IPS DF 6.9 (cell line): Measurements from ENCODE around the gene FAAP100.

Experiments used
- DNase-seq: peaks from one replicate; pipeline ENCODE4 v3.0.0-alpha.2; 2013; ENCODE audit warnings: low read depth, low spot score
- H3K27ac ChIP-seq: one replicate; pipeline ENCODE4 v1.5.1; 2013; ENCODE audit warnings: low read length, control low read depth
- H3K27me3 ChIP-seq: 2 replicates; pipeline ENCODE4 v1.6.1; 2013; ENCODE audit warnings: mild to moderate bottlenecking, low read length; ENCODE audit not compliant: control insufficient read depth, insufficient read depth
- H3K36me3 ChIP-seq: 2 replicates; pipeline ENCODE4 v1.6.1; 2013; ENCODE audit warnings: low read length; ENCODE audit not compliant: control insufficient read depth, insufficient read depth
- H3K4me1 ChIP-seq: 2 replicates; pipeline ENCODE4 v1.6.1; 2013; ENCODE audit warnings: low read length; ENCODE audit not compliant: control insufficient read depth, insufficient read depth
- H3K4me3 ChIP-seq: 2 replicates; pipeline ENCODE4 v1.5.1; 2013; ENCODE audit warnings: mild to moderate bottlenecking, low read length
- H3K9me3 ChIP-seq: 2 replicates; pipeline ENCODE4 v1.6.1; 2013; ENCODE audit warnings: low read length, inconsistent platforms; ENCODE audit not compliant: control insufficient read depth, insufficient read depth
- whole genome bisulfite sequencing: extraction: QIAGEN DNeasy Blood & Tissue Kit; methylation state at CpG from one replicate; pipeline ENCODE4 v1.1.7; 2013; ENCODE audit warnings: mixed read lengths, missing lambda C conversion rate; ENCODE audit not compliant: insufficient read length, insufficient coverage; 5-methylcytosine and 5-hydroxymethylcytosine counted together

The FAAP100 gene

GRCh38 chr17:81494626-81495377 is 57.4 kb downstream of the FAAP100 start:
- no peaks in the 10 kb centered on the region for H3K27me3 ChIP-seq
- WGBS, result no CpG with 5 or more reads among the region's 8 CpGs
- H3K4me1 ChIP-seq, result peaks cover 7% of the 10 kb centered on the region; the same call in 1 of the 2 replicates
- H3K36me3 ChIP-seq, result no peaks in the 10 kb centered on the region
- H3K9me3 ChIP-seq, result no peaks in the 10 kb centered on the region
- no peak overlapping the region for H3K4me3 ChIP-seq
- no peak for DNase-seq
- H3K27ac ChIP-seq, result no peak overlapping the region

DNA sequence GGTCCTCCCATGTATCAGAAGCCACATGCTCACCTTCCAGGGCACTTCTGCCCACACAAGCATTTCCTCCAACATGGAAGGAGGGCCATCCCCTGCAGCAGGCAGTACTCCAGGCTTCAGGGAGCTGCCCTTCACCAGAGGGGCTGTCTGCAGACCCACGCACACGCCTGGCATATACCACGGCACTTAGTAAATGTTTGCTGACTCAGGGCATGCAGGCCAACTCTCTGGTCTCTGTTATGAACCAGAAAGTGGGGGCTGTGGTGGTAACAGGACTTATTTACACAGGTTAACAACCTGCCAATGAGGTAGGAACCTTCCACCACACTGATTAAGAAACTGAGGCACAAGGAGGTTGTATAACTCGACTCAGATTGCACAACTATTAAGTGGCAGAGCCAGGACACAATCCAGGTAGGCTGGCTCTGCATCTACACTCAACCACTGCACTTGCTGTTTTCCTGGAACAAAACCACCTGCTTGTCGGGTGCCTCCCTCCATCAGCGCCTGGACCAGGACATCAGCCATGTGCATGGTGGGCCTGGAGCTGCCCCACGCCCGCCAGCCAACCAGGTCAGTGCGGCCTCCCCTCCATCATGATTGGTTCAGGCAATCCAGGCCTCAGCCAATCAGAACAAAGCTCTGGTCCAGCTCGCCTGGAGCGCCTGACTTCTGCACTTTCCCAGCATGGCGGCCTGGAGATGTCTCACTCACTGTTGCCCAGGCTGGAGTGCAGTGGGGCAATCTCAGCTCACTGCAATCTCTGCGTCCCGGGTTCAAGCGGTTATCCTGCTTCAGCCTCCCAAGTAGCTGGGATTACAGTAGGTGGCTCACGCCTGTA is 58.7 kb downstream of the FAAP100 start:
- no peak for DNase-seq
- no peak overlapping the region for H3K4me3 ChIP-seq
- H3K9me3 ChIP-seq, result no peaks in the 10 kb centered on the region
- H3K36me3 ChIP-seq, result no peaks in the 10 kb centered on the region
- H3K27ac ChIP-seq, result no peak overlapping the region
- H3K27me3 ChIP-seq, result no peaks in the 10 kb centered on the region
- H3K4me1 ChIP-seq, result peaks cover 13% of the 10 kb centered on the region
- WGBS, result no CpG with 5 or more reads among the region's 16 CpGs

DNA sequence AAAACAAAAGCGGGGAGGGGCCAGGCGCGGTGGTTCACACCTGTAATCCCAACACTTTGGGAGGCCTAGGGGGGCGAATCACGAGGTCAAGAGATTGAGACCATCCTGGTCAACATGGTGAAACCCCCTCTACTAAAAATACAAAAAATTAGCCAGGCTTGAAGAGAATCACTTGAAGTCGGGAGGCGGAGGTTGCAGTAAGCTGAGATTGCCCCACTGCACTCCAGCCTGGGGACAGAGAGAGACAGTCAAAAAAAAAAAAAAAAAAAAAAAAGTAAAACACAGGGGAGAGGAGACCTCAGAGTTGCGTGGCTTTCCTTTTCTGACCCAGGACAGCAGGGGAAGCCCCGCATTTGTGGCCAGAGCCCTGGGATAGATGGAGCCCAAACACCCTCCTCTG is 59.4 kb downstream of the FAAP100 start:
- WGBS, result no CpG with 5 or more reads among the region's 9 CpGs
- H3K27ac ChIP-seq, result no peak overlapping the region
- H3K36me3 ChIP-seq, result no peaks in the 10 kb centered on the region
- DNase-seq, result no peak
- H3K4me3 ChIP-seq, result no peak overlapping the region
- H3K9me3 ChIP-seq, result no peaks in the 10 kb centered on the region
- H3K27me3 ChIP-seq, result no peaks in the 10 kb centered on the region
- H3K4me1 ChIP-seq, result peaks cover 13% of the 10 kb centered on the region

DNA sequence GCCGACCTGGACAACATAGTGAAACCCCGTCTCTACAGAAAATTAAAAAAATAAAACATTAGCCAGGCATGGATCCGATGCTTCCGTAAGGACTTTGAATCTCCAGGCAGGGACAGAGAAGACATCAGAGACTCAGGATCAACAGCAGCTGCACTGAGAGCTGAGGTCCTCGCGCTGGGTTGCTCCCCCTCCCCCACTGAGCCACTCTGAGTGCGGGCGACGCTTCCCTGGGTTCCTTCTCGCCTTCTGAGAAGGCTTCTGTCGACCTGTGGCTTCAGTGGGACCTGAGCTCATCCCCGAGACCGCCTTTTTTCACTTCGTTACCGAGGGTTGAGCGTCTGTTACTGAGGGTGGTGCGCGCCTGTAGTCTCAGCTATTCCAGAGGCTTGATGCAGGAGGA is 60.0 kb downstream of the FAAP100 start:
- WGBS, result no CpG with 5 or more reads among the region's 18 CpGs
- Histone ChIP-seq H3K4me3 (no peak overlapping the region), H3K4me1 (peaks cover 13% of the 10 kb centered on the region), H3K36me3 (no peaks in the 10 kb centered on the region), H3K27ac (no peak overlapping the region), H3K27me3 (no peaks in the 10 kb centered on the region), H3K9me3 (no peaks in the 10 kb centered on the region)
- no peak for DNase-seq

DNA sequence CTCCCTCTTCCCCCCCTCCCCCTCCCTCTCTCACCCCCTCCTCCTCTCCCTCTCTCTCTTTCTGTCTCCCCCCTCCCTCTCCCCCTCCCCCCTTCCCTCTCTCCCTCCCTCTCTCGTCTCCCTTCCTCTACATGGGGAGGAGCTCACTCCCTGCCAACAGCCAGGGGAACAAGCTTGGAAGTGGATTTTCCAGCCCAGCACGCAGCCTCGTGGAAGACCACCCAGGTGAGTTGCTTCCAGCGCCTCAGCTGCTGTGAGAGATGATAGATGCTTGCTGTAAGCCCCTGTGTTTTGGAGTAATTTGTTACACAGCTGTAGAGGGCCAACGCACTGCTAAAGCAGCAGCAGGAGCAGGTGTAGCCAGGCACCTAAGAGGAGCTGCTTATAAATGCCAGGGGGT is 60.4 kb downstream of the FAAP100 start:
- no peak for DNase-seq
- Histone ChIP-seq H3K27ac (no peak overlapping the region), H3K4me1 (peaks cover 13% of the 10 kb centered on the region)

GRCh38 chr17:81491181-81491581 is 61.0 kb downstream of the FAAP100 start:
- Histone ChIP-seq H3K27me3 (no peaks in the 10 kb centered on the region), H3K9me3 (no peaks in the 10 kb centered on the region), H3K4me1 (peaks cover 13% of the 10 kb centered on the region), H3K4me3 (no peak overlapping the region), H3K36me3 (no peaks in the 10 kb centered on the region), H3K27ac (no peak overlapping the region)
- no peak for DNase-seq
- no CpG with 5 or more reads among the region's 5 CpGs for WGBS

More for the DNA sequence above, 60.4 kb downstream of the FAAP100 start:
- no CpG with 5 or more reads among the region's 5 CpGs for WGBS
- Histone ChIP-seq H3K36me3 (no peaks in the 10 kb centered on the region), H3K4me3 (no peak overlapping the region), H3K27me3 (no peaks in the 10 kb centered on the region), H3K9me3 (no peaks in the 10 kb centered on the region)

GRCh38 chr17:81489998-81490992 is 61.9 kb downstream of the FAAP100 start:
- DNase-seq, result no peak
- Histone ChIP-seq H3K4me1 (peaks cover 13% of the 10 kb centered on the region), H3K27ac (no peak overlapping the region), H3K36me3 (no peaks in the 10 kb centered on the region), H3K27me3 (no peaks in the 10 kb centered on the region), H3K4me3 (no peak overlapping the region), H3K9me3 (no peaks in the 10 kb centered on the region)
- WGBS, result no CpG with 5 or more reads among the region's 14 CpGs
